H4 (cell line): ENCODE data around the gene SH3GL1. TPM values are rescaled to one million over a fixed set of nuclear protein-coding genes. Genes with fewer than 3 reads are reported as not detected.
"Not testable (repeated sequence)": the region's sequence is repeated elsewhere in the genome, so short reads cannot be mapped to it uniquely, and the experiment has no call there.

ENCODE experiments used
- DNase-seq: peaks from one replicate; pipeline ENCODE4 v3.0.0-alpha.2; 2015; ENCODE audit warnings: low spot score
- total RNA-seq: library from RNA; depleted of rRNA; stranded (reverse); fragments of >200 nt; shearing (Covaris generic); gene quantifications from 2 replicates; pipeline ENCODE4 v1.2.3, GENCODE V29; 2014

The SH3GL1 gene
- total RNA-seq, 1 experiment from 2014 or later, result 34.1 TPM

DNA sequence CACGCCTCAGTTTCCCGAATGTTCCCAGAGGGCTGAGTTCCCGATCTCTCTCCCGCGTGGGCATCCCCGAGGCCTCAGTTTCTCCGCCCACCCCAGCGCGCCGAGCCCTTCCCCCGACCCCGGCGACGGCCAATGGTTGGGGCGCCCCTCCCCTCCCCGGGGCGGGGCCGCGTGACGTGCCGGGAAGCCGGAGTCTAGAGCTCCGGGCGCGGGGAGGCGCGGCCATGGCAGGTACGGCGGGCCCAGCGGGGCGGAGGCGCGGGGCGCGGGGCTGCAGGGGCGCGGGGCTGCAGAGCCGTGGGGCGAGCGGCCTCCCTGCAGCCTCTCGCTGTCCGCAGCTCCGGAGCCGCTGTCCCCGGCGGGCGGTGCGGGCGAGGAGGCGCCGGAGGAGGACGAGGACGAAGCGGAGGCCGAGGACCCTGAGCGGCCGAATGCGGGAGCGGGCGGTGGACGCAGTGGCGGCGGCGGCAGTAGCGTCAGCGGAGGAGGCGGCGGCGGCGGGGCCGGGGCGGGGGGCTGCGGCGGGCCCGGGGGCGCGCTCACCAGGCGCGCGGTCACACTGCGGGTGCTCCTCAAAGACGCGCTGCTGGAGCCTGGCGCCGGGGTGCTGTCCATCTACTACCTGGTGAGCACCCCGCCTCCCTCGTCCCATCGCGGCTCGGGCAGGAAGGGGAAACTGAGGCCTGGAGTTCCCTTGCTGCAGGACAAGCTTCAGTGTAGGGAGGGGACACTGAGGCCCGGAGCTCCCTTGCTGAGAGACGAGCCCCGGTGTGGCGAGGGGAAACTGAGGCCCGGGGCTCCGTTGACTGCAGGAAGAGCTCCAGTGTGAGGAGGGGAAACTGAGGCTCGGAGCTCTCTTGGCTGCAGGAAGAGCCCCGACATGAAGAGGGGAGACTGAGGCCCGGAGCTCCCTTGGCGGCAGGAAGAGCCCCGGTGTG is 56.7 kb downstream of the SH3GL1 start, which contains the start of gene MPND:
MPND (plus strand) TSS at position 193 of the 938 bp plus-strand sequence; CDS start at position 225, 32 bp downstream.
- DNase-seq, result peak; percentile 59

DNA sequence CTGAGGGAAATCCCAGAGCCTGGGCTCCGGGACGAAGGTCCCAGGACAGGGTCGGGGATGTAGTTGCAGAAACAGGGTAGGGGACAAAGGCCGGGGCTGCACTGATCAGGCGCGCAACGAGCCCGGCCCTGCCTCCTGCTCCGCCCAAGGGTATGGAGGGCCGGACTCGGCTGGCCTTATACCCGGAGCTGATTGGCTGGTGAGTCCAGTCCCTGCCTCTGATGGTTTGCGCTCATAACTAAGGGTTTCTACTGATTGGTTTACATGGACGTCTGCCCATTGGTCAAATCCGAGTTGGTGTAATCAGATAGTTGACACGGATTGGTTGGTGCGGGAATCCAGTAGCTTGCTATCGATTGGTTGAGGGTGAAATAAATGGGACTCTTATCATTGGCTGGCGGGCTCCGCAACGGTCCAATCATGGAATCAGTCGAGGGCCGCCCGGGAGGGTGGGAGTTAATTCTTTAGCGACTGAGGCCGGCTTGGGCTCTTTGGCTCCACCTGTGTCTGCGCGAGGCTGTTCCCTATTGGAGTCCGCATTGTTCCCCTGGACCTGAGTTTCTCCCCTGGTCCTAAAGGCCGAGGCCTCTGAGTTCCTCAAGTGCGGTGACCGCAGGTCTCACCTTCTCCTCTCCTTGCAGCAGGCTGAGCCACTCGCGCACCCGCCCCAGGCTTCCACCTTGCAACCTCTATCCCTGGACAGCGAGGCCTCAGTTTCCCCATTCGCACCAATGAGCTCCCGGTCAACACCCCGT is 57.6 kb downstream of the SH3GL1 start:
- DNase-seq, result peak; percentile 100

- DNase-seq, result no peak
Observed at GRCh38 chr19:4342314-4342614, 58.1 kb downstream of the SH3GL1 start.

- no peak for DNase-seq
Observed at GRCh38 chr19:4338441-4339355, 61.6 kb downstream of the SH3GL1 start, which contains the start of gene STAP2. Gene STAP2, minus strand, starts transcription at chr19:4338827. Its CDS starts 74 bp downstream, at chr19:4338753.

GRCh38 chr19:4337906-4338440 is 62.4 kb downstream of the SH3GL1 start:
- no peak for DNase-seq

DNA sequence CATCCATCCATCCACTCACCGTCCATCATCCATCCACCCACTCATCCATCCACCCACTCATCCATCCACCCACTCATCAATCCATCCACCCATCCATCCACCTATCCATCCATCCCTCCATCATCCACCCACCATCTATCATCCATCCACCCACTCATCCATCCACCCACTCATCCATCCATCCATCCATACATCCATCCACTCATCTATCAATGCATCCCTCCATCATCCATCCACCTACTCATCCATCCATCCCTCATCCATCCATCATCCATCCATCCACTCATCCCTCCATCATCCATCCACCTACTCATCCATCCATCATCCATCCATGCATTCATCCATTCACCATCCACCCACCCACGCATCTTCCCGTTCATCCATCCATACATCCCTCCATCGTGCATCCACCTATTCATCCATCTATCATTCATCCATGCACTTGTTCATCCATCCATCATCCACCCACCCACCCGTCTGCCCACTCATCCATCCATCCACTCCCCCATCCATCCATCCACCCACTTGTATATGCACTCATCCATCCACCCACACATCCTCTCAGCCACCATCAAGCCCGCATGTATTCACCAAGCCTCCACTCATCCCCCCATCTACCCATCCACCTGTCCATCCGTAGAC is 65.3 kb downstream of the SH3GL1 start:
- no peak for DNase-seq

DNA sequence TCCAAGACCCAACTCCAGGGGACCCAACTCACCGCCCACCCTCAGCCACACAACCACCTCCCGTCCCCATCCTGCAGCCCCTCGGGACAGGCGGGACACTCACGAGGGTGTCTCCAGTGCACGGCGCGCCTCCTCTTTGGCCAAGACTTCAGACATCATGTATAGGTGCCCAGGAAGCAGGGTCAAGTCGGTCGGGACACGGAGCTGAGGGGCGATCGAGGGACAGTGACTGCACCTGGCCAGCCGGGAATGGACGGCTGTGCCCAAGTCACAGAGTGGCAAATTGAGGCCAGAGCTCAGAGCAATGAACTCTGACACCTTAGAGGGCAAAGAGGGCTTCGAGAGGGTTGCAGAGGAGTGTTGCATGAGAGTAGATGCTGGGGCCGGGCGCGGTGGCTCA is 70.5 kb downstream of the SH3GL1 start:
- no peak for DNase-seq

DNA sequence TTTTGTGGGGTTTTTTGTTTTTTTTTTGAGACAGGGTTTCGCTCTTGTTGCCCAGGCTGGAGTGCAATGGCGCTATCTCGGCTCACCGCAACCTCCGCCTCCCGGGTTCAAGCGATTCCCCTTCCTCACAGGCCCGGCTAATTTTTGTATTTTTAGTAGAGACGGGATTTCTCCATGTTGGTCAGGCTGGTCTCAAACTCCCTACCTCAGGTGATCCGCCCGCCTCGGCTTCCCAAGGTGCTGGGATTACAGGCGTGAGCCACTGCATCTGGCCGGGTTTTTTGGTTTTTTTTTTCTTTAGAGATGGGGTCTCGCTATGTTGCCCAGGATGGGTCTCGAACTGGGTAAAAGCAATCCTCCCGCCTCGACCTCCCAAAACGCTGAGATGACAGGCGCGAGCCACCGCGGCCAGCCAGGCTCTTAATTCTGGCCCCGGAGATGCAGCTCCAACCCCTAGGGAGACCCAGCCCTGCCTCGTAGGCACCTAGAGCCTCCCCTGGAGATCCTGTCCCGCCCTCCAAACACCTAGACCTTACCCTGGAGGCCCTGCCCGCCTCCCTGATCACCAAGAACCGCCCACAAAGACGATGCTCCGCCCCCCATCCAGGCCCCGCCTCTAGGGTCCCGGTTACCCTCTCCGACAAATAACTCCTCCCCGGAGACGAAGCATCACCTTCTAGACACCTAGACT is 71.2 kb downstream of the SH3GL1 start:
- DNase-seq, result not testable (repeated sequence)

DNA sequence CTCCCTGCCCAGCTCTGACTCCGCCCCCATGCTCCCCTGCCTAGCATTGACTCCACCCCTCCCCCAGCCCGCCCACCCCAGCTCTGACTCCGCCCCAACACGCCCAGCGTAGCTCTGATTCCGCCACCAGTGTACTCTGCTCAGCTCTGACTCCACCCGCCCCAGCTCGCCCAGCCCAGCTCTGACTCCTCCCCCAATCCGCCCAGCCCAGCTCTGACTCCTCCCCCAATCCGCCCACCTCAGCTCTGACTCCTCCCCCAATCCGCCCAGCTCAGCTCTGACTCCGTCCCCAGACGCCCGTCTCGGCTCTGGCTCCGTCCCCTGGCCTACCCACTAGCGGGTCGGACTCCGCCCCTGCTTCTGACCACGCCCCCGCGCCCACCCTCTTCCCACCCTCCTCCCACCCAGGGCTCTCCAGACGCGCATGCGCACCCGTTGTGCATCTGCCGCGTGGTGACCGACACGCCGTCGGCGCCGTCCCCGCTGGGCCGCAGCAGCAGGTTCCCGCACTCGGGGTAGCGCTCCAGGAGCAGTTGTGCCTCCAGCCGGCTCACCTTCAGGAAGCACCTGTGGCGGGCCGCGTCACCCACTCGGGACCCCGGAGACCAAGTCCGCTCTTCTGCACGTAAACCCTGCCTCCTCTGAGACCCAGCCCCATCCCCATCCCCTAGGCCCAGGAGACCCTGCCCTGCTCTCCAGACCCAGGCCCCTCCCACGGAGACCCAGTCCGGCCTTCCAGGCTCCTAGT is 71.9 kb downstream of the SH3GL1 start:
- DNase-seq, result no peak

DNA sequence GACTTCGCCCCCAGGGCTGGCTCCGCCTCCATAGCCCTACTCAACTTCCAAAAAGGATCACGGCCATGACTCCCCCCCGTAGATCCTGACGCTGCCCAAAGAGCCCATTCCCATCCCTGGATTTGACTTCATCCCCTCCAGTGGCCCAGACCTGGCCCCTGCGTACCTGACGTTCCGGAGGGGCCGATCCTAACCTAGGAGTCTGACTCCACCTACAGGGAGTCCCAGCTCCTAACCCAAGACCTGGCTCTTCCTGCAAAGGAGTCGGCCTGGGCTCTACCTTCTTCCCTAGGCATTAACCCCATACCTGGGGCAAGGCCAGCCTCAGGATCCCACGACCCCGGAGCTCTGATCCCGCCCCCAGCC is 72.5 kb downstream of the SH3GL1 start:
- DNase-seq, result no peak

DNA sequence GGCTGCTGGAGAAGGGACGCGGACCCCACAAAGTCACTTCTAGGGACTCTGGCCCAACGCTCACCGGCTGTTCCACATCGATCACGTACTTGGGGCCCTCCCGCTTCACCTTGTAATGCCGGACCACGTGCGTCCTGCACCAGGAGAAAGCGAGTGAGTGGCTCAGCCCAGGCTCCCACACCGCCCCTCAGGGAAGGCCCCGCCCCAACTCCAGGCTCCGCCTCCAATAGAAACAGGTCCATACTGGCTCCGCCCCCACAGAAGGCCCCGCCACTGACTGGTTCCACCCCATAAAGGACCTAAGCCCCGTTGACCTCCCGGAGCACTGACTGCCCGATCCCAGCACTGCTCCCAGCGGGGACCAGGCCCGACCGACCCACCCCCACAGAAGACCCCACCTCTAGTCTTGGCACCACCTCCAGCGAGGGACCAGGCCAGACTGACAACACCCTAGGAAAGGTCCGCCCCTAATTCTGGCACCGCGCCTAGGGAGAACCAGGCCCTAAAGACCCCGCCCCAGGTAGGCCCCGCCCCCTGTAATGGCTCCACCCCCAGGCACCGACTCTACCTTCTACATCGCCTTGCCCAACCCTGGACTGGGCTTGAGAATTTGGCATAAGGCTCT is 73.0 kb downstream of the SH3GL1 start:
- DNase-seq, result no peak

DNA sequence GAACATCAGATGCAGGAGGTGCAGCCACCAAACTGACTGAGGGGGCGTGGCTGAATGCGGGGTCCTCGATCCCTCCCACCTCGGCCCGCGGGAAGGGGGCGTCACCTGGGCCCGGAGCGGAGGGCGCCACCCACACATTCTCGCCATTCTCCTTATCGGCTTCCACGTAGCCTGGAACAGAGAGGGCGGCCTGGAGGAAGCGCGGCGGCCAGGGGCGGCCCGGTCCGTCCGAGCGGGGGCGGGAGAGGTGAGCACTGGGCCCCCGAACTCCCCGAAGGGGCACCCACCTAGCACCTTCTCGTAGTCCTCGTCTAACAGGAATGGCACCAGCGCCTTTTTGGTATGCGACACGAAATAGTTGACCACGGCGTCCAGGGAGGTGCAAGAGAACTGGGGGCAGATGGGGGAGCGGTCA is 73.5 kb downstream of the SH3GL1 start:
- no peak for DNase-seq

GRCh38 chr19:4326215-4326836 is 74.0 kb downstream of the SH3GL1 start:
- no peak for DNase-seq

- no peak for DNase-seq
Observed at GRCh38 chr19:4324228-4324627, 76.1 kb downstream of the SH3GL1 start.

DNA sequence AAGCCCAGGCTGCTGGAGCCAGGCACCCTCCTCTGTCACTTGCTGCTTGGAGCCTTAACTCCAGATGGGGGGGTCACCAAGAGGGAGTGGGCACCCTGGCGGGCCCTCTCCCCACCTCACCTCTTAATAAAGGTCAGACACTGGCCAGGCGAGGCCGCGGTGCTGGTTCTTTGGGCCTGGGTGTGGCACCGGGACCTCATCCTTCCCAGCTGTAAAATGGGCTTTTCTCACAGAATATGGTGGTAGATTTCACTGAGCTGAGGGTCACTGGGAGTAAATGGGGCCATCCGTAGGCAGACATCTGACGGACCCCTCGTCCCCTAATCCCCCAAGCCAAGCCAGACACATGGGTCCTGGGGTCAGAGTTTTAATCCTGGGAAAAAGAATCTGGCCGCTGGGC is 76.7 kb downstream of the SH3GL1 start:
- no peak for DNase-seq

DNA sequence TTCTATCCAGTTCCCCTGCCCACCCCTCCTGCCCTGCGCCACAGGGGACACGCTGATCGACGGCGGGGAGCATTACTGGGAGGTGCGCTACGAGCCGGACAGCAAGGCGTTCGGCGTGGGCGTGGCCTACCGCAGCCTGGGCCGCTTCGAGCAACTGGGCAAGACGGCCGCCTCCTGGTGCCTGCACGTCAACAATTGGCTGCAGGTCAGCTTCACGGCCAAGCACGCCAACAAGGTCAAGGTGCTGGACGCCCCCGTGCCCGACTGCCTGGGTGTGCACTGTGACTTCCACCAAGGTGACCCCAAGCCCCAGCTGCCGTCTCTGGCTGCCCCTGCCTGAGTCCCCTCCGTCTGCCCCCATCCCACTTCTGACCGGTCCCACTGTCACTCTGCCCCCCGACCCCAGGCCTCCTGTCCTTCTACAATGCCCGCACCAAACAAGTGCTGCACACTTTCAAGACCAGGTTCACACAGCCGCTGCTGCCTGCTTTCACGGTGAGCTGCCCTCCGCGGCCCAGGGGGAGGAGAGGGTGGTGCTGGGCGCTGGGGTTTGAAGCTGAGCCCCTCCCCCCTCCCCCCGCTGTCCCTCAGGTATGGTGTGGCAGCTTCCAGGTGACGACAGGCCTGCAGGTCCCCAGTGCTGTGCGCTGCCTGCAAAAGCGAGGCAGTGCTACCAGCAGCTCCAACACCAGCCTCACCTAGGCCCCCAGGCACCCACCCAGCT is 77.2 kb downstream of the SH3GL1 start:
- DNase-seq, result no peak

DNA sequence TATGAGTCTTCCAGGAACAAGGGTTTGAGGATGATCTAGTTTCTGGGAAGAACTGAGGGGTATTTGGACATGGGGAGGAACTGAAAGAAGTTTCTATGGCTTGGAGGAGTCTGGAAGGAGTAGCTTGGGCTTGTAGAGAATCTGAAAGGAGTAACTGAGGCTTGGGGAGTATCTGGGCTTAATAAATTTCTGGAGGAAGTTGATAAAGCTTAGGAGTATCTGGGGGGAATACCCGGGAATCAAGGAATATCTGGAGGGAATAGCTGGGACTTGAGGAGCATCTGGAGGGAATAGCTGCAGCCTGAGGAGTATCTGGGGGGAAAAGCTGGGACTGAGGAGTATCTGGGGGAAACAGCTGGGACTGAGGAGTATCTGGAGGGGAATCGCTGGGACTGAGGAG is 79.9 kb downstream of the SH3GL1 start:
- DNase-seq, result no peak
